ENCODE data around the gene PNPLA1. TPM values are rescaled to one million over a fixed set of nuclear protein-coding genes. Genes with fewer than 3 reads are reported as not detected.

The PNPLA1 gene
- total RNA-seq, 4 donors from 2014 or later, result not detected

DNA sequence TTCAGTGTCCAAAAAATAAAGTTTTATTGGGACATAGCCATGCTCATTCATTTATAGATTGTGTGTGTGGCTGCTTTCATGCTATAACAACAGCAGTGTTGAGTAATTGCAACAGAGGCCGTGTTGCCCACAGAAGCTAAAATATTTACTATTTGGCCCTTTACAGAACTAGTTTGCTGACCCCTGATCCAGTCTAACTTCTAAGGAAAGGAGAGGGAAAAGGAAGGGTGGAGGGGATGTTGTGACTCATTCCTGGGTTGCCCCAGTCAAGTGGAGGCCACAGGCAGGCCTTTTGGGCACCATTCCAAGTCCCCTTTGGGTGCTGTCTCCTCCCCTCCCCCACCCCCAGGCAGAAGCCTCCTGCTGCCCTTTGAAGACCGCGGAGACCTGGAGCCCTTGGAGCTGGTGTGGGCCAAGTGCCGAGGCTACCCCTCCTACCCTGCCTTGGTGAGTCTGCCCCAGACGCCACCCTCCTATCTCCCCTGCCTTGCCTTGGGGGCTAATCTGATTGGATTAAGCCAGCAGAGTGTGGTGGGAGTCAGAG lies 44.9 kb upstream of the PNPLA1 start:
- no peaks in the 10 kb centered on the region for H3K4me1 ChIP-seq
- H3K27ac ChIP-seq, result no peak overlapping the region
- TF ChIP-seq CTCF (IDR thresholded peaks at IDR 0.05) (no peak), POLR2A (IDR thresholded peaks at IDR 0.05) (no peak)
- H3K4me3 ChIP-seq, result no peak overlapping the region
- no peaks in the 10 kb centered on the region for H3K27me3 ChIP-seq
- no peaks in the 10 kb centered on the region for H3K36me3 ChIP-seq
- no peak for DNase-seq
- H3K9me3 ChIP-seq, result no peaks in the 10 kb centered on the region
- intact Hi-C loops (cut with DNase I; ENCODE audit: low total_unique reads), result no loop called here

DNA sequence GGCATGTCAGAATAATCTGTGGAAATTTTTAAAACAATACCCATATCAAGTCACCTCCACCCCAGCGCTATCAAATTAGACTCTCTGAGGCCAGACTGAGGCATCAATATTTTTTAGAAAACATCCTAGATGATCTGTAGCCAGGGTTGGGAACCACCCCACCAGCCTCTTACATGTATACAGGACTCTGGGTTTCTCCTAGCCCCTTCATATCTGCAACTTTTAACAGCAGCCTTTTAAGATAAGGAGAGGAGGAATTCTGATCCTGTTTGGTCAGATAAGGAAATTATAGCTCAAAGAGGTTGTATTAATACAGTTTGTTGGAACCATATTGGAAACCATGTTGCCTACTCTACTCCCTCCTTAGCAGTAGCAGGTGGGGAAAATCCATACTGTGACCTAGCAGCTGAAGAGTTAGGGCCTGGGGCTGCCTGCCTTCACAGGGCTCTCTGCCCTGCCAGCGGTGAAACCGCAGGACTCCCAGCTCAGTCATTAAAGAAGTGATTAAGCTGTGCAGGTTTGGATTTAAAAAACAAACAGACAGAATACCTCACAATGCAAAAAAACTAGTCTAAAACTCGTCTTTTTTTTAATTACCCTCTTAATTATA lies 43.3 kb upstream of the PNPLA1 start:
- no peaks in the 10 kb centered on the region for H3K27me3 ChIP-seq
- no peak overlapping the region for H3K27ac ChIP-seq
- DNase-seq, result no peak
- H3K36me3 ChIP-seq, result no peaks in the 10 kb centered on the region
- TF ChIP-seq POLR2A (IDR thresholded peaks at IDR 0.05), result no peak
- no peak for TF ChIP-seq CTCF (IDR thresholded peaks at IDR 0.05)
- H3K4me3 ChIP-seq, result no peak overlapping the region
- intact Hi-C loops (cut with DNase I; ENCODE audit: low total_unique reads), result no loop called here
- H3K4me1 ChIP-seq, result no peaks in the 10 kb centered on the region
- no peaks in the 10 kb centered on the region for H3K9me3 ChIP-seq

DNA sequence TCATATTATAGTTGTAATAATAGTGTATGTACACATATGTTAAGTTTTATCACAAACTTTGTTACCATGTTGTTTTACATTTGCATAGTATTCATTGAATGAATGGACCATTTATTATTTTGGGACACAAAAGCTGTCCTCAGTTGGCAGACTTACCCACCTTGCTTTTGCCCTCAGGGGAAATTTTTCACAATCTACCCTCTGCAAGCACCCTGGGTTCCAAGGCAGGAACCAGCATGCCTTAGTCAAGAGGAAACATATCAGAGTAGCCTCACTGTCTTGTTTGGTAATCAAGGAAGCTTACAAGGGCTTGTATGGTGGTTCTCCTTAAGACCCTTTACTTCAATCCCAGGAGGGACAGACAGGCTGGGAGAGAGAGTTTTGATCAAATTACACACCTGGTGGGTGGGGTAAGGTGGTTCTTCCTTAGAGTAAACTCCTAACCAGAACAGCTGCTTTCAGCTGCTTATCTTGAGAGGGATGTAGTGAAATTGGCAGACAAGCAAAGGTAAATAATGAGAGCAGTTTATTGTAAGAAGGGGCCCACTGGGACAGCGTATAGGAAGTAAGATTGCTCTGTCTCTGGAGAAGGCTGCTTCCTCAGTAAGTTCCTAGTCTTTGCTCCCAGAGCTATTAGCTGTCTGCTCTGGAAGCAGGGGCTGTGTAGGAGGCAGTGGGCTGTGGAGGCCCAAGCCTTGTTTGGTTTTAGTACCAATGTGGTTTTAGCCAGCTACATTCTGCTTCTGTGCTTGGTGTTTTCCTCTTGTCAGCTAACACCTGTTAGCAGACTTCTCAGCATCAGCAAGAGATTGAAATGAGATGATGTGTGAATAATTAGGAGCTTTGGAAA lies 42.3 kb upstream of the PNPLA1 start:
- H3K36me3 ChIP-seq, result no peaks in the 10 kb centered on the region
- H3K27me3 ChIP-seq, result no peaks in the 10 kb centered on the region
- no peak for TF ChIP-seq CTCF (IDR thresholded peaks at IDR 0.05)
- TF ChIP-seq POLR2A (IDR thresholded peaks at IDR 0.05), result no peak
- no peak overlapping the region for H3K4me3 ChIP-seq
- intact Hi-C loops (cut with DNase I; ENCODE audit: low total_unique reads), result no loop called here
- no peak overlapping the region for H3K27ac ChIP-seq
- no peaks in the 10 kb centered on the region for H3K9me3 ChIP-seq
- no peaks in the 10 kb centered on the region for H3K4me1 ChIP-seq
- no peak for DNase-seq

- Histone ChIP-seq H3K36me3 (no peaks in the 10 kb centered on the region), H3K27ac (no peak overlapping the region)
- no peak for DNase-seq
Observed at GRCh38 chr6:36229223-36229622, 40.6 kb upstream of the PNPLA1 start.

More at GRCh38 chr6:36229223-36229622, 40.6 kb upstream of the PNPLA1 start:
- TF ChIP-seq POLR2A (IDR thresholded peaks at IDR 0.05) (no peak), CTCF (IDR thresholded peaks at IDR 0.05) (no peak)
- intact Hi-C loops (cut with DNase I; ENCODE audit: low total_unique reads), result no loop called here
- no peaks in the 10 kb centered on the region for H3K9me3 ChIP-seq
- H3K4me3 ChIP-seq, result no peak overlapping the region
- no peaks in the 10 kb centered on the region for H3K27me3 ChIP-seq
- H3K4me1 ChIP-seq, result no peaks in the 10 kb centered on the region
